Effector memory CD8-positive, alpha-beta T cell (primary cell): Measurements from ENCODE around the gene PPT2.
A peak's percentile ranks its signal among the peaks of the same experiment; 100 is the strongest.

Experiments used
- ATAC-seq: fragments of 150-1000 bp; cut with Tn5 transposase; replicated peaks from 2 replicates; pipeline ENCODE4 v1.10.0; 2021; ENCODE audit warnings: mild to moderate bottlenecking, moderate library complexity
- DNase-seq, 3 experiments: peaks; one replicate each; pipeline ENCODE4 v3.0.0; 2021
- H3K27ac Mint-ChIP-seq, 2 donors: one replicate each; pipeline ENCODE4 v1.8.0; 2022; ENCODE audit warnings: mild to moderate bottlenecking in 2 of 2, mixed read lengths in 2 of 2, moderate library complexity in 2 of 2
- H3K27me3 Mint-ChIP-seq, 2 donors: one replicate each; pipeline ENCODE4 v1.8.0; 2022; ENCODE audit warnings: mixed read lengths in 2 of 2
- H3K36me3 Mint-ChIP-seq: one replicate; pipeline ENCODE4 v1.8.0; 2022; ENCODE audit warnings: mild to moderate bottlenecking, moderate library complexity, mixed read lengths; ENCODE audit not compliant: insufficient read depth
- H3K4me1 Mint-ChIP-seq, 2 donors: one replicate each; pipeline ENCODE4 v1.8.0; 2022; ENCODE audit warnings: low read depth in 2 of 2, mixed read lengths in 2 of 2
- H3K4me3 Mint-ChIP-seq, 2 donors: one replicate each; pipeline ENCODE4 v1.8.0; 2022; ENCODE audit warnings: mild to moderate bottlenecking in 2 of 2, mixed read lengths in 2 of 2, moderate library complexity in 2 of 2
- H3K9me3 Mint-ChIP-seq, 2 donors: one replicate each; pipeline ENCODE4 v1.8.0; 2022; ENCODE audit warnings: mixed read lengths in 2 of 2

PPT2 gene

DNA sequence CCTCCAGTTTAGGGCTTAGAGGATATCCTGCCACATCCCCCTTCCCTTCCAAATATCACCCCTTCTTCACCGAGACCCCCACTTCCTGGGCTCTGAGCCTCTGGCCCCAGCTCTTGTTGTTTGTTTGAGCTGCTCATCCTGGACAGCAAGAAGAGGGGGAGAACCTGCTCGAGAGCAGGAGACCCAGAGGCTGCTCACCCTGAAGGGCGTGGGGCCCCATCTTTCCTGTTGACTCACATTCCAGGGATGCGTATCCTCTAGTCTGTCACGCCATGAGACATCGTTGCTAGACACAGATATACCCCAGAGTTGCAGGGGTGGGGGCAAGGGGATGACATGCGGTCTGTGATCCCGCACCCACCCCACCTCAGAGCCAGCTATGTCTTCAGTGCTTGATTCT is 39.1 kb upstream of the PPT2 start:
- Mint-ChIP-seq H3K27me3 (no peaks in the 10 kb centered on the region), H3K4me1 (peaks cover 10 to 12% of the 10 kb centered on the region in 2 donors), H3K9me3 (no peaks in the 10 kb centered on the region), H3K4me3 (no peak overlapping the region), H3K27ac (peak overlapping the region in 1 of 2 donors; percentile 29), H3K36me3 (peaks cover 43% of the 10 kb centered on the region)
- ATAC-seq (no peak), DNase-seq (no peak)

- ATAC-seq (no peak), DNase-seq (no peak)
- Mint-ChIP-seq H3K27ac (peak overlapping the region; percentile 10 to 44), H3K36me3 (peaks cover 52% of the 10 kb centered on the region), H3K27me3 (no peaks in the 10 kb centered on the region), H3K4me1 (peaks cover 8 to 12% of the 10 kb centered on the region in 2 donors), H3K4me3 (no peak overlapping the region), H3K9me3 (no peaks in the 10 kb centered on the region)
These were observed 38.3 kb upstream of the PPT2 start for GRCh38 chr6:32115623-32116022.

DNA sequence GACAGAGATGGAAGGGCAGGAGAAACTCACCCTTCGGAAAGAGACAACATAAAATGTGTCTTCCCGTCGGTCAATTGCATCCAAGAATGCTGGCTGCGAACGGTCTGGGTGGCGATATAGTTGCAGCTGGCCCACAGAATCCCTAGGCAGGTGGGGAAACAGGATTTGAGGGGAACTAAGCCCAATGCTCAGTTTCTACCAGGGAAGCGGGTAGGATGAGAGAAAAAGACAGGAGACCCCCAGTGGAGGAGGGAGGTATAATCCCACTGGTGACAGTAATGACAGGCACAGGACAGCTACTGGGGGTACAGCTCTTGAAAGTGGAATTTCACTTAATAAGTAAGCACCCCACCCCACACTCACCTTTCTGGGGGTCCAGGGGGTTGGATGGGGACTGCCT is 37.3 kb upstream of the PPT2 start:
- H3K36me3 Mint-ChIP-seq = peaks cover 60% of the 10 kb centered on the region
- H3K27me3 Mint-ChIP-seq = no peaks in the 10 kb centered on the region
- H3K4me1 Mint-ChIP-seq = peaks cover 9 to 12% of the 10 kb centered on the region in 2 donors
- no peaks in the 10 kb centered on the region for H3K9me3 Mint-ChIP-seq
- no peak overlapping the region for H3K4me3 Mint-ChIP-seq
- ATAC-seq (no peak), DNase-seq (no peak)
- peak overlapping the region in 1 of 2 donors; percentile 10 for H3K27ac Mint-ChIP-seq

GRCh38 chr6:32117461-32117860 is 36.5 kb upstream of the PPT2 start:
- ATAC-seq (no peak), DNase-seq (no peak)
- Mint-ChIP-seq H3K27me3 (no peaks in the 10 kb centered on the region), H3K4me3 (no peak overlapping the region), H3K4me1 (peaks cover 12 to 13% of the 10 kb centered on the region in 2 donors), H3K27ac (no peak overlapping the region), H3K36me3 (peaks cover 67% of the 10 kb centered on the region), H3K9me3 (no peaks in the 10 kb centered on the region)

- Mint-ChIP-seq H3K27ac (peak overlapping the region; percentile 13 to 59), H3K4me3 (no peak overlapping the region), H3K4me1 (peaks cover 15 to 19% of the 10 kb centered on the region in 2 donors), H3K36me3 (peaks cover 76% of the 10 kb centered on the region), H3K9me3 (no peaks in the 10 kb centered on the region), H3K27me3 (no peaks in the 10 kb centered on the region)
- ATAC-seq (peak; percentile 93), DNase-seq (peak; percentile 53 to 57 (median 54))
These were observed 34.9 kb upstream of the PPT2 start for GRCh38 chr6:32118782-32119628.

GRCh38 chr6:32120573-32121059 is 33.3 kb upstream of the PPT2 start:
- Mint-ChIP-seq H3K27me3 (no peaks in the 10 kb centered on the region), H3K4me1 (peaks cover 17 to 26% of the 10 kb centered on the region in 2 donors), H3K27ac (peak overlapping the region in 1 of 2 donors; percentile 91), H3K4me3 (no peak overlapping the region), H3K36me3 (peaks cover 81% of the 10 kb centered on the region), H3K9me3 (no peaks in the 10 kb centered on the region)
- no peak for DNase-seq
- no peak for ATAC-seq

DNA sequence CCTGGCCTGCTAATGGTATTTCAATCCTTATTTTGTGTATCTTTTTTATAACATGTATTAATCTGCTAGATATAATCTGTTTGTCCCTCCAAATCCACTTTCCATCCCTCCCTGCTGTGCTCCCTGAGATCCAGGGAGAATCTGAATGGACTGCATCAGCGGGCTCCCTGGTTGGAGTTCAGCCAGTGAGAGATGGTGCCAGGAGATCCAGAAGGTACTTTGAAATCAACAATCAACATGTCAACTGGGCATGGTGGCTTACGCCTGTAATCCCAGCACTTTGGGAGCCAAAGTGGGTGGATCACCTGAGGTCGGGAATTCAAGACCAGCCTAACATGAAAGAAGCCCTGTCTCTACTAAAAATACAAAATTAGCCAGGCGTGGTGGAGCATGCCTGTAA is 30.3 kb upstream of the PPT2 start:
- H3K9me3 Mint-ChIP-seq = no peaks in the 10 kb centered on the region
- ATAC-seq (no peak), DNase-seq (no peak)
- no peak overlapping the region for H3K4me3 Mint-ChIP-seq
- H3K36me3 Mint-ChIP-seq = peaks cover 85% of the 10 kb centered on the region
- H3K27me3 Mint-ChIP-seq = no peaks in the 10 kb centered on the region
- H3K27ac Mint-ChIP-seq = peak overlapping the region in 1 of 2 donors; percentile 35
- peaks cover 37 to 45% of the 10 kb centered on the region in 2 donors for H3K4me1 Mint-ChIP-seq

- Mint-ChIP-seq H3K27me3 (no peaks in the 10 kb centered on the region), H3K27ac (peak overlapping the region; percentile 96 to 99), H3K9me3 (no peaks in the 10 kb centered on the region), H3K4me1 (peaks cover 38 to 46% of the 10 kb centered on the region in 2 donors), H3K4me3 (peak overlapping the region; percentile 97 to 100), H3K36me3 (peaks cover 61% of the 10 kb centered on the region)
- DNase-seq (no peak), ATAC-seq (no peak)
These were observed 27.1 kb upstream of the PPT2 start for GRCh38 chr6:32126880-32127279.

DNA sequence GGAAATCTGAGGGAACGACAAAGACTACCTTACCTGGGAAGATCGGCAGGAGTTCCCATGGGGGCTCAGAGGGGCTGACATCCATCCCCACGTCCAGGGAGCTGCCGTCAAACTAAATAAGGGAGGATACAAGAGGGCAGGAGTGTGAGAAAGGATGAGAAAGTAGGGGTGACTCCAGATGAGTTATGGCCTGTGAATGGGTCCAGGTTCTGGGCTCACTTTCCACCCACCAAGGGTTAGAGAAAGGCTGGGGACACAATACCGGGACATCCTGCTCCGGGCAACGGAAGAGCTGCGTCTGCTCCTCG is 26.6 kb upstream of the PPT2 start:
- Mint-ChIP-seq H3K27ac (peak overlapping the region; percentile 96 to 99), H3K4me1 (peaks cover 35 to 46% of the 10 kb centered on the region in 2 donors), H3K27me3 (no peaks in the 10 kb centered on the region), H3K36me3 (peaks cover 57% of the 10 kb centered on the region), H3K4me3 (peak overlapping the region; percentile 97 to 100), H3K9me3 (no peaks in the 10 kb centered on the region)
- DNase-seq (no peak), ATAC-seq (no peak)

- peak; percentile 95 for ATAC-seq
- no peaks in the 10 kb centered on the region for H3K27me3 Mint-ChIP-seq
- H3K4me3 Mint-ChIP-seq = peak within 1 kb of the TSS; percentile 97 to 100
- H3K4me1 Mint-ChIP-seq = peaks cover 35 to 46% of the 10 kb centered on the region in 2 donors
- peaks cover 51% of the 10 kb centered on the region for H3K36me3 Mint-ChIP-seq
- H3K9me3 Mint-ChIP-seq = no peaks in the 10 kb centered on the region
- peak; percentile 91 to 95 (median 94) for DNase-seq
- peak within 1 kb of the TSS; percentile 96 to 99 for H3K27ac Mint-ChIP-seq
These were observed 26.0 kb upstream of the PPT2 start, which contains the start of gene ATF6B for GRCh38 chr6:32127717-32128592. TSS of gene ATF6B (minus strand) at chr6:32128246. CDS start at chr6:32128207, 39 bp downstream.

- DNase-seq (no peak), ATAC-seq (no peak)
- Mint-ChIP-seq H3K4me1 (peaks cover 33 to 40% of the 10 kb centered on the region in 2 donors), H3K27ac (peak overlapping the region; percentile 96 to 99), H3K27me3 (peaks cover 0 to 3% of the 10 kb centered on the region in 2 donors), H3K9me3 (no peaks in the 10 kb centered on the region), H3K4me3 (peak overlapping the region; percentile 97 to 100), H3K36me3 (peaks cover 42% of the 10 kb centered on the region)
These were observed 25.1 kb upstream of the PPT2 start for GRCh38 chr6:32128751-32129296.

DNA sequence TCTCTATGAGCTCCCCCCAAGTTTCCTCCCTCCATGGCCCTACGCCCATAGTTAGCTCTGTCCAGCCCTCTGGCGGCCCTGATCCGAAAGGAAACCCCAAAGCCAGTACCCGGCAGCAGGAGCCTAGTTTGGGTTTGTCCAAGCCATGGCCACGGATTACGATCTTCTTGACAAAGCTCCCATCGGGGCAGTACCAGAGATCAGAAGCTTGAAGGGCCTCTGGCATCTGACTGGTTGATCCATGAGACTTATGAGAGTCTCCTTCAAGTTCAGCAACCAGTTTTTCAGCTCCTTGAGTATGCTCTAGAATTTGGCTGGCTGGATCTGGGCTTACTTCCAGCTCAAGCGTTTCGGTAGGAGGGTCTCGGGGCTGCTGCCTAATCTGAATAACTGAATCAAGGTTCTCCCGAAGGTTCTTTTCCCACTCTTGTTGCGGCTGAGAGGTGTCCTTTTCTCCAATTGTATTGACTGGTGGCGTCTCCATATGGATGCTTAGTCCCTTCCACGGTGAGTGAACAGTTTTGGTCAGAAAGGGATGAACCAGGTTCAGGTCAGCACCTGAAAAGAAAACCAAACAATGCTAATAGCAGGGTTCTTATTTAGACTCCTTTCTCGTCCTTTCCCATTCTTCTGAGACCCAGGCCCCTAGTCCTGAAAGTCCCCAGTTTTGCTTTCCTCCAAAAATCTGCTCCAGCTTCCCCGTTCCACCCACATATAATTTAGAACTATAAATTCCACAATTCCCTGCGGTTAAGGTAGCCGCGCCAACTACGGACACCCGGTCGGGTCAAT is 24.4 kb upstream of the PPT2 start:
- Mint-ChIP-seq H3K9me3 (no peaks in the 10 kb centered on the region), H3K4me3 (peak overlapping the region; percentile 97 to 100), H3K27me3 (peaks cover 0 to 6% of the 10 kb centered on the region in 2 donors), H3K36me3 (peaks cover 36% of the 10 kb centered on the region), H3K4me1 (peaks cover 31 to 34% of the 10 kb centered on the region in 2 donors), H3K27ac (peak overlapping the region; percentile 96 to 99)
- no peak for DNase-seq
- ATAC-seq = no peak
